ENCODE data around the gene SGTA. TPM values are rescaled to one million over a fixed set of nuclear protein-coding genes. Genes with fewer than 3 reads are reported as not detected.

The SGTA gene
- total and polyA plus RNA-seq, 9 of the 15 experiments (the other 6 are each of a cell fraction or from before 2014, with no cell fraction given): 1.4 to 110 (median 49.9) TPM

DNA sequence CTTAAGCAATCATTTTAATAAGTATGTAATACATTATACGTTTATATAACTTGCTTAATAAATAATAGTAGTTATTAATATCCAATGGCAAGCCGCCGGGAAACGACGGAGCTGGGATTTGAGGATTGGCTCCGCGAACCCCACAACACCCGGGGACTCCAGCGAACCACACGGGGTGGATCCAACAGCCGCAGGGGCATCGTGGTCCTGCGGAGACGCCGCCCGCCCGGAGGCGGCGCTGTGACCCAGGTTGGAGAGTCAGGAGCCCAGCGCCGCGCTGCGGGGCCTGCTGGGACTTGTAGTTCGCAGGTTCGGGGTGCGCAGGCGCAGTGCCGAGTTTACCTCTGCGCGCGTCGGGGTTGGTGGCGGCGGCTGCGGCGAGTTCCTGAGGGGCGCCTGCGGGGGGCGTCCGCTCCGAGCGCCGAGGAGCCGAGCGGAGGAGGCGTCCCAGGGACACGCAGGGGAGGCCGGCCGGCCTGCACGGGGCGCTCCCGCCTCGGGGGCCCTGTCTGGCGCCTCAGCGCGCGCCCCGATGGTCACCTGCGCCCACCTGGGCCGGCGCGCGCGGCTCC lies 36.6 kb upstream of the SGTA start, which contains the start of gene ZNF554 (continued):
- TF ChIP-seq SIX5 (IDR thresholded peaks at IDR 0.05; ENCODE audit: borderline replicate concordance in 1 of 2, insufficient read depth in 1 of 2, low read depth in 1 of 2, low read length in 2 of 2): peak; percentile 94 to 98
- no peak for TF ChIP-seq ZNF699 (CRISPR knock-in tag; IDR thresholded peaks at IDR 0.05; ENCODE audit: insufficient replicate concordance)
- TF ChIP-seq ZNF583 (CRISPR knock-in tag; IDR thresholded peaks at IDR 0.05): no peak
- TF ChIP-seq YY1 (IDR thresholded peaks at IDR 0.05; ENCODE audit: borderline replicate concordance in 1 of 3, control insufficient read depth in 1 of 3, extremely low read depth in 1 of 3, insufficient read depth in 3 of 3, insufficient read length in 1 of 3, insufficient replicate concordance in 2 of 3, low read depth in 1 of 3, low read length in 2 of 3): peak; percentile 9 to 80 (median 65)
- 0 out of 2 replicates have a peak, but pooled peaks have one; percentile 42 for TF ChIP-seq BCOR (IDR thresholded peaks at IDR 0.05)
- TF ChIP-seq, protein P1, sequence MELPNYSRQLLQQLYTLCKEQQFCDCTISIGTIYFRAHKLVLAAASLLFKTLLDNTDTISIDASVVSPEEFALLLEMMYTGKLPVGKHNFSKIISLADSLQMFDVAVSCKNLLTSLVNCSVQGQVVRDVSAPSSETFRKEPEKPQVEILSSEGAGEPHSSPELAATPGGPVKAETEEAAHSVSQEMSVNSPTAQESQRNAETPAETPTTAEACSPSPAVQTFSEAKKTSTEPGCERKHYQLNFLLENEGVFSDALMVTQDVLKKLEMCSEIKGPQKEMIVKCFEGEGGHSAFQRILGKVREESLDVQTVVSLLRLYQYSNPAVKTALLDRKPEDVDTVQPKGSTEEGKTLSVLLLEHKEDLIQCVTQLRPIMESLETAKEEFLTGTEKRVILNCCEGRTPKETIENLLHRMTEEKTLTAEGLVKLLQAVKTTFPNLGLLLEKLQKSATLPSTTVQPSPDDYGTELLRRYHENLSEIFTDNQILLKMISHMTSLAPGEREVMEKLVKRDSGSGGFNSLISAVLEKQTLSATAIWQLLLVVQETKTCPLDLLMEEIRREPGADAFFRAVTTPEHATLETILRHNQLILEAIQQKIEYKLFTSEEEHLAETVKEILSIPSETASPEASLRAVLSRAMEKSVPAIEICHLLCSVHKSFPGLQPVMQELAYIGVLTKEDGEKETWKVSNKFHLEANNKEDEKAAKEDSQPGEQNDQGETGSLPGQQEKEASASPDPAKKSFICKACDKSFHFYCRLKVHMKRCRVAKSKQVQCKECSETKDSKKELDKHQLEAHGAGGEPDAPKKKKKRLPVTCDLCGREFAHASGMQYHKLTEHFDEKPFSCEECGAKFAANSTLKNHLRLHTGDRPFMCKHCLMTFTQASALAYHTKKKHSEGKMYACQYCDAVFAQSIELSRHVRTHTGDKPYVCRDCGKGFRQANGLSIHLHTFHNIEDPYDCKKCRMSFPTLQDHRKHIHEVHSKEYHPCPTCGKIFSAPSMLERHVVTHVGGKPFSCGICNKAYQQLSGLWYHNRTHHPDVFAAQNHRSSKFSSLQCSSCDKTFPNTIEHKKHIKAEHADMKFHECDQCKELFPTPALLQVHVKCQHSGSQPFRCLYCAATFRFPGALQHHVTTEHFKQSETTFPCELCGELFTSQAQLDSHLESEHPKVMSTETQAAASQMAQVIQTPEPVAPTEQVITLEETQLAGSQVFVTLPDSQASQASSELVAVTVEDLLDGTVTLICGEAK (IDR thresholded peaks at IDR 0.05): 0 out of 2 replicates have a peak, but pooled peaks have one; percentile 46
- TF ChIP-seq, protein P1 (CRISPR knock-in tag; IDR thresholded peaks at IDR 0.05): no peak
- no peak; a peak in 1 of 4 replicates for TF ChIP-seq SIN3A (IDR thresholded peaks at IDR 0.05; ENCODE audit: borderline replicate concordance in 2 of 2, control insufficient read depth in 1 of 2, low read depth in 2 of 2, low read length in 2 of 2)
- TF ChIP-seq GTF2E2 (tag; IDR thresholded peaks at IDR 0.05): no peak
- no peak for TF ChIP-seq ZNF175 (CRISPR knock-in tag; IDR thresholded peaks at IDR 0.05; ENCODE audit: low read depth)
- TF ChIP-seq FOXK2 (conservative IDR thresholded peaks at IDR 0.05 in 1 of 2, IDR thresholded peaks at IDR 0.05 in 1 of 2; ENCODE audit: low read depth in 2 of 2): peak; percentile 53 to 59; a peak in 3 of 4 replicates
- peak; percentile 91 for TF ChIP-seq SP1 (CRISPR knock-in tag; IDR thresholded peaks at IDR 0.05)
- TF ChIP-seq MYNN (IDR thresholded peaks at IDR 0.05): 0 out of 2 replicates have a peak, but pooled peaks have one; percentile 16
- no peak for TF ChIP-seq MYNN (CRISPR knock-in tag; IDR thresholded peaks at IDR 0.05)
- no peak for TF ChIP-seq PHTF2 (CRISPR knock-in tag; IDR thresholded peaks at IDR 0.05)
- TF ChIP-seq, protein P2, sequence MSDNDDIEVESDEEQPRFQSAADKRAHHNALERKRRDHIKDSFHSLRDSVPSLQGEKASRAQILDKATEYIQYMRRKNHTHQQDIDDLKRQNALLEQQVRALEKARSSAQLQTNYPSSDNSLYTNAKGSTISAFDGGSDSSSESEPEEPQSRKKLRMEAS (CRISPR knock-in tag; IDR thresholded peaks at IDR 0.05): peak; percentile 80
- peak; percentile 59; the same call in 1 of the 2 replicates for TF ChIP-seq DMBX1 (CRISPR knock-in tag; IDR thresholded peaks at IDR 0.05; ENCODE audit: borderline replicate concordance)
- no peak for TF ChIP-seq NEUROD1 (IDR thresholded peaks at IDR 0.05; ENCODE audit: borderline replicate concordance, low read depth, low read length, partially characterized antibody)

Measured in K562 (cell line).